Stimulated activated CD8-positive, alpha-beta memory T cell treated with anti-CD3 and anti-CD28 coated beads, Interleukin-7, amount 100 ng/mL, for 48 hours (primary cell): ENCODE measurements around the gene PRPS2.

Experiments used
- DNase-seq, 2 donors: peaks; one replicate each; pipeline ENCODE4 v3.0.0-alpha.2; 2020; ENCODE audit warnings: low read depth in 1 of 2; ENCODE audit errors: extremely low read depth in 1 of 2

PRPS2 gene

GRCh38 chrX:12811658-12812057, 20.4 kb downstream of the PRPS2 start:
- no peak for DNase-seq

GRCh38 chrX:12814420-12814819, 23.2 kb downstream of the PRPS2 start:
- no peak for DNase-seq

DNA sequence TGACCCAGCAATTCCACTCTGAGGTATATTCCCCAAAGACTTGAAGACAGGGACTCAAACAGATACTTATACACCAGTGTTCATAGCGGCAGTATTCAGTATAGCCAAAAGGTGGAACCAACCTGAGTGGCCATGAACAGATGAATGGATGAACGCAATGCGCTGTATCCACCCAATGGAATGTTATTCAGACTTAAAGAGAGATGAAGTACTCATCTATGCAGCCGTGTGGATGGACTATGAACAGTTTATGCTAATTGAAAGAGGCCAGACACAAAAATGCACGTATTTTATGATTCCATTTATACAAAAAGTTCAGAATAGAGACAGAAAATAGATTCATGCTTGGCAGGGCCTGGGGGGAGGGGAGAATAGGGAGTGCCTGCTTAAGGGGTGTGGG, 26.3 kb downstream of the PRPS2 start:
- no peak for DNase-seq

- DNase-seq = no peak
Measured at GRCh38 chrX:12819222-12819621, 28.0 kb downstream of the PRPS2 start.

GRCh38 chrX:12820737-12821136, 29.5 kb downstream of the PRPS2 start:
- no peak for DNase-seq

DNA sequence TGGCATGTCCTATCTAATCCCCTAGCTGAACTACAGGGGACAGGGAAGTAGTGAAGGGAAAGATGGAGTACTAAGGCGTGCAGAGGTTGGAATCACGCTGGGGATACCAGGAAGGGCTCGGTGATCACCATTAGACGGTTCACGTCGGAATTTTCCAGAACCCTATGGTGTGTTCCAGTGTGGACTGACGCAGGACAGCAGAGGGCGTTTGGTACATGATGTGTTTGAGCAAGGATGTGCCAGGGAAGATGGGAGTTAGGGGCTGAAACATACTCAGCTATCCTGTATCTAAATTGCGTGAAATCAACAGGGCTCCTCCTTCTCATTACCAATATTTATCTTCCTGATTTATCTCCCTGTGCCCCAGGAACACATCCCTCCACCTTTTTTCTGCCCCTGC, 33.7 kb downstream of the PRPS2 start:
- DNase-seq = no peak

DNA sequence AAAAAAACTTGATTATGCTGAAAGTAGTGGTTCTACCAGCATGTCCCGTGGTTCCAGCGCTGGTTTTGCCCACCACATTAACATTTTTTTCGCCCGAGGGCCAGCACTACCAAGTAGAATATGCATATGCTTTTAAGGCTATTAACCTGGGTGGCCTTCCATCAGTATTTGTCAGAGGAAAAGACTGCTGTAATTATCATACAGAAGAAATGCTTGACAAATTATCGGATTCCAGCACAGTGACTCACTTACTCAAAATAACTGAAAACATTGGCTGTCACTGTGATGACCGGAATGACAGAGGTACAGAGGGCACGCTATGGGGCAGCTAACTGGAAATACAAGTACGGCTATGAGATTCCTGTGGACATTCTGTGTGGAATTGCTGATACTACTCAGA, 34.6 kb downstream of the PRPS2 start:
- no peak for DNase-seq

DNA sequence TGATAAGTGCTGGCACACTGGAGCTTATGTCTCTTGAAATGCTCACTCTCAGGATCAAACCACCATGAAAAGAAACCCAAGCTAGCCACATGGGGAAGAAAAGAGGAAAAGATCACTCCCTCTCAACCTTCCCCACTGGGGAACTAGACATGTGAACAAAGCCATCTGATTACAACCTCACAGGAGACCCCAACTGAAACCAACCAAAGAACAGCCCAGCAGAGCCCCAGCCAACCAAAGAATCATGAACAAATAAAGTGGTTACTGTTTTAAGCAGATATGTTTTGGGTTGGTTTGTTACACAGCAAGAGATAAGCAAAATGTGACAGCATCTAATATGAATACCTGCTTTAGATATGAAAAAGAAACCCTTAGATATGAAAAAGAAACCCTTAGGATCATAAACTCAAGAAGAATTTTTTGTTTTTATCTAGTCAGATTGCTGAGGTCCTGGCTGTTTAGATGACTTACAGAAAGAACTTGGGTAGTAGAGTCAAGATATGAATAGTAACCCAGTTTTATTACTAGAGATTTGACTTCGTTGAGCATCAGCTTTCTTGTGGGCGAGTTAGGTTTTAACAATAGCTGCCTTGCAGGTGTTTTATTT, 52.0 kb downstream of the PRPS2 start:
- DNase-seq = no peak

GRCh38 chrX:12843668-12844279, 52.6 kb downstream of the PRPS2 start:
- DNase-seq = no peak

- no peak for DNase-seq
Measured at GRCh38 chrX:12844319-12844718, 53.1 kb downstream of the PRPS2 start.

- no peak for DNase-seq
Measured at GRCh38 chrX:12865359-12865758, 74.1 kb downstream of the PRPS2 start.

DNA sequence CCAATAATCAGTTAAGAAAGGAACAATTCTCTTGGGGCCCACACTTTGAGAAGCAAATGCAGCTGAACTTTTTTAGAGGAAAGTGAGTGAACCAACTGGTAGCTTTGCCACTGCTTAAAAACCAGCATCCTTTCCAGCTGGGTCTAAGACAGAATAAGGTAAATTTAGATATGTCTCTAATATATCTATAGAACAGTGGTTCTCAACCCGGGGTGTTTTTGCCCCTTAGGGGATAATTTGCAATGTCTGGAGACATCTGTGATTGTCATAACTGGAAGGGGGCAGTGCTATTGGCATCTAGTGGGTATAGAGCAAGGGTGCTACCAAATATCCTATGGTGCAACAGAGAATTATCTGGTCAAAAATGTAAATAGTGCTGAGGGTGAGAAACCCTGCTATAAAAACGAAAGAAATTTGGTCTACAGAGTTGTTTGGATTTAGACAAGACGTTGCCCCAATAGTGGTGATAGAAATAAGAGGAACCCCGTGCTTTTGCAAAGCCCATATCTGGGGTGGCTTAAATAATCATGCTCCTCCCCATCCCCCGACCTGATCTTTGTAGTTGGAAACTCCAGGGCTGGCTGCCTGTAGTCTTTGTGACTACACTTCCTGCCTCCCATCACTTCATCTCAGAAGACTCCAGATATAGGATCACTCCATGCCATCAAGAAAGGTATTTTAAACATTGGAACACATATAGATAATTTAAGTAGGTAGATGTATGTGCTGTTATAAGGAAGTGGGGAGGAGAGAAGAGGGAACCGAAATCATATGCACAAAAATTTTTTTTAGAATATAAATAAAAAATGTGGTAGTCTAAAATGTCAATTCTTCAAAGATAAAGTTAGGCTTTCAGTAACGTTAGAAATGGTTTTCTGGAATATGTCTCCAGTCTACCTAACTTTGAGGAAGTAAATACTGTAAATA, 75.5 kb downstream of the PRPS2 start, which contains the start of gene TLR7:
TSS of gene TLR7 (plus strand) at position 622 of the 927 bp plus-strand sequence. CDS start 507 bp downstream, outside the sequence.
- no peak for DNase-seq

DNA sequence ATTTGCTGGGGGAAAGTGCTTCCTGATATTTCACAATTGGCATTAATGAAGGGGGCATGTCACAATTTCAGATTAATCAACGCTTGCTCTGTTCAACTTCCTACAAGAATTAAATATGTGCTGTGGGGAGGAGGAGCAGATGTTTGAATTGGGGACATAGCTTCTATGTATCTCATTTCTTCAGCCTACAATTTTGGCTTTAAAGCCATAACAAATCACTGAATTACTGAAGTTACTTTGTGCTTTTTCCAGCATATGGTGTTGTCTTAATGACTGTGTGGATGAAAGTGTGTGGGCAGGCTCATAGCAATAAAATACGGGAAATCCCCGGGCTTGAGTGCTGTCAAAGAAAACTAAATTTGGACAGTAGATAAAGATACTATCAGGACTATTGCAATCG, 76.5 kb downstream of the PRPS2 start:
- DNase-seq = no peak

DNA sequence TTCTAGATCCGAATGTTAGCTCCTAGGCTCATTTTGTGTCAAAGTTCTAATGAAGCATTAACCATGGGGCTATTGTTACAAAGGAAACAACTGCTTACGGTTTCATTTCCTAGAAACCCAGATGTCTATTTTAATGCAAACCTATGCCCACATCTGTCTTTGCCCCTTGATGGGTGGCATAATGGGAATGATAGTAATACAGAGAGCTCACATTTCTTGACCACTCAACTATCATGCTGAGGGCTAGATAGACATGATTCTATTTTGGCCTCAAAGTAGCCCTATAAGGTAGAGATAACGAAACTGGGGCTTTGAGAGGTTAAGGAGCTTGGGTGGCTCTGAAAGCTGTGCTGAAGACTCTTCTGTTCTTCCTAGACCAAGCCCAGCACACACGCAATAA, 77.5 kb downstream of the PRPS2 start:
- DNase-seq = no peak

- DNase-seq = no peak
Measured at GRCh38 chrX:12871257-12871656, 80.0 kb downstream of the PRPS2 start.

DNA sequence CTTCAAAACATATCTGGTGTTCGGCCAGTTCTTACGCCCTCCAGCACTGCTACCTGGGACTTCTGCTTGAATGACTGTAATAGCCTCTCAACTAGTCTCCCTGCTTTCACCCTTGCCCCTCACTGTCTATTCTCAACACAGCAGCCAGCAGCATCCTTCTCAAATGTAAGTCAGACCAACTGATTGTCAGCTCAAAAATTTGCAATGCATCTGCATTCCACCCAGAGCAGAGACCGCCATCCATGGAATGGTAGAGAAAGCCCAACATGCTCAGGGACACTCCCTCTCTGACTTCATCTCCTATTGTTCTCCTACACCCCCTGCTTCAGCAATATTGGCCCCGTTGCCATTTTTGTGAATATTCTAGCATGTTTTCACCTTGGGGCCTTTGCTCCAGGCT, 81.5 kb downstream of the PRPS2 start:
- DNase-seq = no peak
